Endothelial cell of umbilical vein (primary cell): ENCODE data around the gene NSD1. TPM values are rescaled to one million over a fixed set of nuclear protein-coding genes. Genes with fewer than 3 reads are reported as not detected.

ENCODE experiments used
- BruUV-seq: library from RNA; stranded (reverse); fragments of 400-500 nt; replicated peaks from 2 replicates; lab custom pipeline; 2021; lab: Mats Ljungman, UMichigan
- CTCF ChIA-PET: fragments of 300-600, 350-600 bp; sonication (Branson Sonifier 250); formaldehyde crosslinking; loops from one replicate; lab custom pipeline; 2021; ENCODE audit warnings: antibody characterized with exemption, inconsistent platforms; lab: Charles Lee
- POLR2A ChIA-PET: fragments of 300-600, 350-600 bp; sonication (Branson Sonifier 250); formaldehyde crosslinking; loops from one replicate; lab custom pipeline; 2021; ENCODE audit warnings: antibody characterized with exemption, inconsistent platforms; lab: Charles Lee
- DNase-seq: peaks from one replicate; pipeline ENCODE4 v3.0.0-alpha.2; 2011; ENCODE audit warnings: low read depth, low spot score
- FAIRE-seq: peaks from 2 replicates; lab custom pipeline; 2011; peaks lifted over from hg19 to GRCh38; lab: Jason Lieb, UNC
- H2AFZ ChIP-seq: 2 replicates; pipeline ENCODE4 v1.6.0; 2012; ENCODE audit warnings: low read depth, low read length, control low read depth, inconsistent platforms
- H3K27ac ChIP-seq: 2 replicates; pipeline ENCODE4 v1.5.1; 2011; ENCODE audit warnings: low read depth, mild to moderate bottlenecking, control low read depth, low read length, moderate library complexity; ENCODE audit not compliant: insufficient read depth
- H3K27me3 ChIP-seq, 2 experiments: 2 replicates each; pipeline versions ENCODE4 v1.6.0 to v1.6.1; 2011; ENCODE audit warnings: low read length in 2 of 2, mixed read lengths in 1 of 2; ENCODE audit not compliant: control insufficient read depth in 2 of 2, insufficient read depth in 2 of 2
- H3K36me3 ChIP-seq, 2 experiments: 2 replicates in 1 of 2; 3 replicates in 1 of 2; pipeline ENCODE4 v1.5.1; 2011; ENCODE audit warnings: low read length in 2 of 2, mild to moderate bottlenecking in 1 of 2, moderate library complexity in 1 of 2; ENCODE audit not compliant: control insufficient read depth in 2 of 2, insufficient read depth in 2 of 2; ENCODE audit errors: extremely low read depth in 1 of 2
- H3K4me1 ChIP-seq: 3 replicates; pipeline ENCODE4 v1.5.1; 2011; ENCODE audit warnings: mild to moderate bottlenecking, low read length; ENCODE audit not compliant: control insufficient read depth, insufficient read depth; ENCODE audit errors: extremely low read depth
- H3K4me2 ChIP-seq: 2 replicates; pipeline ENCODE4 v1.6.1; 2011; ENCODE audit warnings: low read length, control low read depth, mixed read lengths; ENCODE audit not compliant: insufficient read depth
- H3K4me3 ChIP-seq, 3 experiments: fragments of 200-600 bp in 1 of 3; sonication (generic), shearing (Covaris generic) in 1 of 3; replicated peaks in 1 of 3; 2 replicates each; pipeline ENCODE4 v1.5.1; 2011 to 2016; ENCODE audit warnings: control low read depth in 3 of 3, low read length in 3 of 3, mild to moderate bottlenecking in 2 of 3, inconsistent platforms in 1 of 3, low read depth in 1 of 3, moderate library complexity in 1 of 3; ENCODE audit not compliant: insufficient read depth in 1 of 3
- H3K79me2 ChIP-seq: 2 replicates; pipeline ENCODE4 v1.6.0; 2012; ENCODE audit warnings: low read length, inconsistent platforms; ENCODE audit not compliant: control insufficient read depth, insufficient read depth
- H3K9ac ChIP-seq: replicated peaks from 2 replicates; pipeline ENCODE3; 2011; ENCODE audit warnings: low read length, control low read depth; ENCODE audit not compliant: insufficient read depth; ENCODE audit errors: extremely low read depth
- H3K9me1 ChIP-seq: replicated peaks from 3 replicates; pipeline ENCODE4 v1.6.0; 2011; ENCODE audit warnings: mild to moderate bottlenecking, low read length; ENCODE audit not compliant: control insufficient read depth, insufficient read depth; ENCODE audit errors: extremely low read depth
- H3K9me3 ChIP-seq: replicated peaks from 2 replicates; pipeline ENCODE4 v1.5.1; 2012; ENCODE audit warnings: low read length, inconsistent platforms; ENCODE audit not compliant: control insufficient read depth, insufficient read depth
- H4K20me1 ChIP-seq: replicated peaks from 2 replicates; pipeline ENCODE3; 2011; ENCODE audit warnings: mild to moderate bottlenecking, low read length; ENCODE audit not compliant: control insufficient read depth, insufficient read depth; ENCODE audit errors: extremely low read depth
- CTCF ChIP-seq, 2 donors: IDR thresholded peaks; 1 replicate in 1 of 2; 2 replicates in 1 of 2; pipeline ENCODE4 v1.5.1; 2011; ENCODE audit warnings: low read length in 2 of 2, mild to moderate bottlenecking in 2 of 2, moderate library complexity in 2 of 2, control low read depth in 1 of 2, inconsistent platforms in 1 of 2, low read depth in 1 of 2; ENCODE audit not compliant: insufficient read depth in 1 of 2; ENCODE audit errors: extremely low read depth in 1 of 2
- EZH2 ChIP-seq: IDR thresholded peaks from 2 replicates; pipeline ENCODE4 v1.6.1; 2012; ENCODE audit warnings: borderline replicate concordance, low read depth, mild to moderate bottlenecking, moderate library complexity, low read length, inconsistent platforms; ENCODE audit not compliant: severe bottlenecking
- FOS ChIP-seq: IDR thresholded peaks from 2 replicates; pipeline ENCODE4 v1.6.1; 2011; ENCODE audit warnings: mild to moderate bottlenecking, low read length, moderate library complexity, borderline replicate concordance; ENCODE audit not compliant: insufficient read depth
- GATA2 ChIP-seq: IDR thresholded peaks from 2 replicates; pipeline ENCODE4 v1.7.0; 2011; ENCODE audit warnings: low read depth, mild to moderate bottlenecking, moderate library complexity, mixed read lengths, low read length; ENCODE audit not compliant: insufficient read length, insufficient read depth
- JUN ChIP-seq: IDR thresholded peaks from 2 replicates; pipeline ENCODE4 v1.6.1; 2011; ENCODE audit warnings: borderline replicate concordance, low read depth; ENCODE audit not compliant: insufficient read length, insufficient read depth
- MAX ChIP-seq: IDR thresholded peaks from 2 replicates; pipeline ENCODE4 v1.6.1; 2011; ENCODE audit not compliant: insufficient read depth, insufficient read length
- MYC ChIP-seq: IDR thresholded peaks from one replicate; pipeline ENCODE4 v1.6.1; 2011; ENCODE audit warnings: mild to moderate bottlenecking, low read depth, low read length
- POLR2A ChIP-seq: IDR thresholded peaks from 2 replicates; pipeline ENCODE4 v1.6.1; 2012; ENCODE audit warnings: low read depth, mild to moderate bottlenecking, control low read depth, low read length
- POLR2AphosphoS5 ChIP-seq: IDR thresholded peaks from 2 replicates; pipeline ENCODE4 v1.6.1; 2012; ENCODE audit warnings: low read depth, mild to moderate bottlenecking, control low read depth, low read length, moderate library complexity; ENCODE audit not compliant: insufficient read depth
- dilution Hi-C: fragments of 300-500 bp; cut with MboI; formaldehyde crosslinking; loops from one replicate; pipeline ENCODE4 v1.15.0; 2019; ENCODE audit warnings: low sequenced_read_pairs; ENCODE audit not compliant: extremely low pct_ligation_motif_present
- intact Hi-C: fragments of 100-400 bp; cut with micrococcal nuclease; formaldehyde crosslinking; loops from one replicate; pipeline ENCODE4 v1.10.0; 2022
- polyA plus RNA-seq, 4 experiments: library from polyadenylated mRNA; depleted of rRNA in 3 of 4; stranded (reverse) in 3 of 4; unstranded in 1 of 4; fragments of >200 nt; gene quantifications; 2 replicates each; pipeline versions ENCODE4 v1.2.1 to v1.2.3, GENCODE V29; 2011 to 2012; ENCODE audit warnings: missing spikeins in 1 of 4
- total RNA-seq: library from RNA; stranded (reverse); gene quantifications from 2 replicates; pipeline ENCODE4 v1.2.3, GENCODE V29; 2021

Gene NSD1
- total and polyA plus RNA-seq, 2 donors (not counting 3 experiments of a cell fraction or from before 2014, with no cell fraction given): 14.4 to 90.4 TPM

- Histone ChIP-seq H3K4me3 (no peak overlapping the region), H3K27ac (no peak overlapping the region), H3K9me3 (no peaks in the 10 kb centered on the region), H2AFZ (no peak overlapping the region), H3K9me1 (no peaks in the 10 kb centered on the region), H3K79me2 (peaks cover 10% of the 10 kb centered on the region), H3K9ac (no peak overlapping the region), H3K36me3 (peaks cover 0 to 3% of the 10 kb centered on the region in 2 experiments), H4K20me1 (no peaks in the 10 kb centered on the region), H3K4me1 (peaks cover 17% of the 10 kb centered on the region), H3K4me2 (no peak overlapping the region), H3K27me3 (no peaks in the 10 kb centered on the region)
- no TSS peak for BruUV-seq
- intact Hi-C loops: no loop called here
- ChIA-PET POLR2A (no interaction called here), CTCF (interaction anchor here (1.0 to 2.7 kb wide), 5 partner anchors 34 to 138 kb away, joined by 3 to 12 read pairs (median 5); no protein-coding TSS in a partner anchor)
- FAIRE-seq (no peak), DNase-seq (no peak)
- dilution Hi-C loops: no loop called here
- no peak for TF ChIP-seq POLR2AphosphoS5
Observed at GRCh38 chr5:177315411-177315810, 181.8 kb downstream of the NSD1 start.

DNA sequence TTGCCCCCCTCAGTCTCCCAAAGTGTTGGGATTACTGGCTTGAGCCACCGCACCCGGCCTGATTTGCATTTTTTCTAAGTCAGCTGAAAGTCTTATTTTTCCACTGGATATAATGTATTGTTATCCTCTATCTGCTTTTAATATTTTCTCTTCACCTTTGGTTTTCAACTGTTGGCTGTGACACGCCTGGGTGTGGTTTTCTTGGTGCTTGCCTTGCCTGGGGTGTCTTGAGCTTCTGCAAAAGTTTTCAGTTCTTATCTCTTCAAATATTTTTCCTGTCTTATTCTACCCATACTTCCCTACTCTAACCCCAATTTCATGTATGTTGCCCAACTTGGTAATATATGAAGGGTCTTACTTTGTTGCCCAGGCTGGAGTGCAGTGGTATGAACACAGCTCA is 182.4 kb downstream of the NSD1 start:
- CTCF ChIA-PET: interaction anchor here (1.0 to 2.7 kb wide), 7 partner anchors 12 to 202 kb away, joined by 3 to 12 read pairs (median 4); no protein-coding TSS in a partner anchor
- POLR2A ChIA-PET: no interaction called here
- H3K27me3 ChIP-seq: no peaks in the 10 kb centered on the region
- H3K79me2 ChIP-seq: peaks cover 4% of the 10 kb centered on the region
- H3K27ac ChIP-seq: no peak overlapping the region
- no TSS peak for BruUV-seq
- H3K4me2 ChIP-seq: no peak overlapping the region
- H3K4me3 ChIP-seq: no peak overlapping the region
- intact Hi-C loops: no loop called here
- DNase-seq: no peak
- H4K20me1 ChIP-seq: no peaks in the 10 kb centered on the region
- H3K9me1 ChIP-seq: no peaks in the 10 kb centered on the region
- H3K4me1 ChIP-seq: peaks cover 11% of the 10 kb centered on the region
- H3K36me3 ChIP-seq: peaks cover 0 to 5% of the 10 kb centered on the region in 2 experiments
- H3K9me3 ChIP-seq: no peaks in the 10 kb centered on the region
- dilution Hi-C loops: no loop called here
- FAIRE-seq: no peak
- H2AFZ ChIP-seq: no peak overlapping the region
- H3K9ac ChIP-seq: no peak overlapping the region
- TF ChIP-seq MAX (no peak), MYC (no peak), EZH2 (no peak), FOS (no peak), POLR2A (no peak), CTCF (IDR thresholded peaks at IDR 0.05; ENCODE audit: extremely low read depth in 1 of 2, insufficient read depth in 1 of 2, low read depth in 1 of 2, low read length in 2 of 2) (no peak), POLR2AphosphoS5 (no peak), JUN (no peak), GATA2 (no peak)
